Thyroid gland (tissue), 4 donors: Measurements from ENCODE around the gene NCKAP5.

Source experiments
- CTCF ChIP-seq, 6 experiments: fragments of 200-600 bp in 3 of 6; fragments of 450-650 bp in 3 of 6; sonication (generic) in 3 of 6; IDR thresholded peaks; one replicate each; pipeline ENCODE4 v1.5.1; 2016 to 2019; ENCODE audit warnings: antibody characterized with exemption in 6 of 6, mild to moderate bottlenecking in 2 of 6, inconsistent platforms in 1 of 6, moderate library complexity in 1 of 6
- POLR2A ChIP-seq, 2 donors: fragments of 450-650 bp; IDR thresholded peaks; one replicate each; pipeline ENCODE4 v1.6.1; 2017; ENCODE audit warnings: antibody characterized with exemption in 2 of 2, mild to moderate bottlenecking in 2 of 2, moderate library complexity in 1 of 2

- no peak for TF ChIP-seq POLR2A (IDR thresholded peaks at IDR 0.05)
- no peak for TF ChIP-seq CTCF (IDR thresholded peaks at IDR 0.05)
Measured at GRCh38 chr2:132845339-132845738, 722.9 kb downstream of the NCKAP5 start.
